BLaER1 treated with 17β-estradiol and CSF1 and Interleukin-3, amounts not matched to agents 10 nM and 100 nM (cell line): ENCODE data around the gene SYT7.

ENCODE experiments used
- H3K27ac ChIP-seq, 11 experiments: shearing (Covaris generic); formaldehyde crosslinking; 2 replicates each; pipeline ENCODE4 v1.8.1; 2022
- H3K27me3 ChIP-seq, 11 experiments: shearing (Covaris generic); formaldehyde crosslinking; 2 replicates each; pipeline ENCODE4 v1.8.1; 2022
- H3K36me3 ChIP-seq, 11 experiments: shearing (Covaris generic); formaldehyde crosslinking; 2 replicates each; pipeline ENCODE4 v1.8.1; 2022
- H3K4me1 ChIP-seq, 10 experiments: shearing (Covaris generic); formaldehyde crosslinking; 2 replicates each; pipeline ENCODE4 v1.8.1; 2022
- H3K4me2 ChIP-seq, 11 experiments: shearing (Covaris generic); formaldehyde crosslinking; 2 replicates each; pipeline ENCODE4 v1.8.1; 2022
- H3K4me3 ChIP-seq, 10 experiments: shearing (Covaris generic); formaldehyde crosslinking; 2 replicates each; pipeline ENCODE4 v1.8.1; 2022
- H3K9ac ChIP-seq, 11 experiments: shearing (Covaris generic); formaldehyde crosslinking; 2 replicates each; pipeline ENCODE4 v1.8.1; 2022
- H3K9me3 ChIP-seq, 11 experiments: shearing (Covaris generic); formaldehyde crosslinking; replicated peaks in 1 of 11; 2 replicates each; pipeline ENCODE4 v1.8.1; 2022
- H4K20me1 ChIP-seq, 11 experiments: shearing (Covaris generic); formaldehyde crosslinking; 2 replicates each; pipeline ENCODE4 v1.8.1; 2022
- Cebpa-rat ChIP-seq, 11 experiments: shearing (Covaris generic); IDR thresholded peaks; 2 replicates each; pipeline ENCODE4 v1.8.1; 2022

Gene SYT7

DNA sequence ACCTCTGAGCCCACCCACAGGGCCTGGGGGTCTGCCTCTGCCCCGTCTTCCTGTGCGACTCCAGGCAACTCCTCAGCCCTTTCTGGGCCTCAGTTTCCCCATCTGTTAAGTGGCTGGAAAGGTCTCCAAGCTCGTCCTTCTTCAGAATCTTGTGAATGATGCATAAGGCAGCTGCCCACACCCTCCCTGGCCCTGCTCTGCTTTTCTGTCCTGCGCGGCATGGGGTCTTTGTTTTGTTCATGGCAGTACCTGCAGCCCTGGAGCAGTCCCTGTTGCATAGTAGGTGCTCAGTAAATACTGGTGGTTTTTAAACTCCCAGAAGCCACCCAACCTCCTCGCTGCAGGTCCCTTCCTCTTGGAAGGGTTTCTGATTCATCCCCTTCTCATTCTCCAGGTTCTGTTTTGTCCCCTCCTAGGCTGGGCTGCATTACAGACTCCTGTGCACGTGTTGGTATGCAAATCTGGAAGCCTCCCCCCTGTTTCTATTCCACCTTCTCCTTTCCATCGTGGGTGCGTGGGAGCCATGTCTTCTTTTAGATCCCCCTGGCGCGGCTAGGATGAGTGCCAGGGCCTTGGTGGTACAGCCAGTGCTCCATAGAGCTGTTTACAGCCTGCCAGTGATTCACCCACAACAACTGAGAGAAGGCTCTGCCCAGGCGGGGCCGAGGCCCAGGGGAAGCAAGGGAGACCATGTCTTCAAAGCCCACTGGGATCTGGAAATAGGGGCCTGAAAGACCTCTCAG lies 19.3 kb upstream of the SYT7 start:
- Histone ChIP-seq H3K4me3 (no peak overlapping the region), H3K4me1 (peaks cover 34 to 65% (median 53%) of the 10 kb centered on the region in 10 experiments), H3K9me3 (no peaks in the 10 kb centered on the region), H3K9ac (peak overlapping the region in 4 of 11 experiments; percentile 9 to 50 (median 23); a peak in 3 of 22 replicates), H3K27me3 (peaks cover 0 to 5% (median 0%) of the 10 kb centered on the region in 11 experiments; a peak in 2 of 22 replicates), H3K36me3 (no peaks in the 10 kb centered on the region), H3K27ac (no peak overlapping the region), H3K4me2 (peak overlapping the region; percentile 38 to 81 (median 65)), H4K20me1 (peaks cover 0 to 29% (median 4%) of the 10 kb centered on the region in 11 experiments; a peak in 7 of 22 replicates)
- TF ChIP-seq Cebpa-rat (IDR thresholded peaks at IDR 0.05) = no peak

- Histone ChIP-seq H3K4me2 (peak overlapping the region; percentile 38 to 81 (median 65)), H3K4me1 (peaks cover 34 to 59% (median 48%) of the 10 kb centered on the region in 10 experiments), H4K20me1 (peaks cover 0 to 29% (median 4%) of the 10 kb centered on the region in 11 experiments; a peak in 7 of 22 replicates), H3K4me3 (no peak overlapping the region), H3K9ac (peak overlapping the region in 5 of 11 experiments; percentile 7 to 50 (median 19); a peak in 6 of 22 replicates), H3K36me3 (no peaks in the 10 kb centered on the region), H3K9me3 (no peaks in the 10 kb centered on the region), H3K27ac (no peak overlapping the region), H3K27me3 (peaks cover 0 to 5% (median 0%) of the 10 kb centered on the region in 11 experiments; a peak in 2 of 22 replicates)
- no peak for TF ChIP-seq Cebpa-rat (IDR thresholded peaks at IDR 0.05)
Measured at GRCh38 chr11:61598886-61599868, 18.3 kb upstream of the SYT7 start.

DNA sequence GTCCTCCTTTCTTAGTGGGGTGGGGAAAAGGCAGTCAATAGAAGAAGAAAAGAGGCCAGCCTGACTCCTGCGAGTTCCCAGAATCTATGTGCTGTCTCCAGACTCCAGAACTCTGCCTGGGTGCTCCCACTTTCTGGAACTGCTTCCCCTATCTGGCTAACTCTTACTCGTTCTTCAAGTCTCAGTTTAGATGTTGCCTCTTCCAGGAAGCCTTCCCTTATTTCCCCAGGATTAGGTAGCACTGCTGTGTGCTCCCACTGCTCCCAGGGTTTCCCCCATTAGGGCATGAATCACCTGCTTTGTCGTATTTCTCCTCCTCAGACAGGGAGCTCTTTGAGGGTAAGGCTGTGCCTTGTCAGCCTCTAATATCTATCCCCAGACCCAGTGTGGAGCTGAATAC lies 17.5 kb upstream of the SYT7 start:
- H3K9me3 ChIP-seq = no peaks in the 10 kb centered on the region
- H3K27me3 ChIP-seq = peaks cover 0 to 5% (median 0%) of the 10 kb centered on the region in 11 experiments; a peak in 2 of 22 replicates
- no peak overlapping the region for H3K27ac ChIP-seq
- no peak overlapping the region for H3K4me2 ChIP-seq
- no peak for TF ChIP-seq Cebpa-rat (IDR thresholded peaks at IDR 0.05)
- H3K9ac ChIP-seq = no peak overlapping the region
- peaks cover 0 to 23% (median 3%) of the 10 kb centered on the region in 11 experiments; a peak in 7 of 22 replicates for H4K20me1 ChIP-seq
- H3K4me1 ChIP-seq = peaks cover 26 to 51% (median 40%) of the 10 kb centered on the region in 10 experiments
- no peak overlapping the region for H3K4me3 ChIP-seq
- no peaks in the 10 kb centered on the region for H3K36me3 ChIP-seq

DNA sequence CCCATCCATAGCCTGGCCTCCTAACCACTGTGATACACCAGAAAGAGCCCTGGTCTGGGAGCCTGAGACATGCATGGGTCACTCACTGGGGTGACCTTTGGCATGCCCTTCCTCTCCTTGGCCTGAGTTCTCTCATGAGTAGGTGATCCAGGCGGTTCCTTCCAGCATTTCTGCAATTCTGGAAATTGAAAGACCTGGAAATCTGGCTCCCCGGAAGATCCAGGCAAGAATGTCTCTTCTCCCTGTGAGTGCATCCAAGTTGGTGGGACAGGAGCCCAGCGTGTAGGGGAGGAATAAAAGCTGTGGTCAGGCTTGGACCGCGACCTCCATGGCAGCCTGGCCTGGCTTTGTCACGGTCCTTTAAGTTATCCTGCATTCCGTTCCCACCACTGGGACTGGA lies 16.1 kb upstream of the SYT7 start:
- peaks cover 17 to 37% (median 27%) of the 10 kb centered on the region in 10 experiments for H3K4me1 ChIP-seq
- no peaks in the 10 kb centered on the region for H3K36me3 ChIP-seq
- no peaks in the 10 kb centered on the region for H3K9me3 ChIP-seq
- H3K4me2 ChIP-seq = no peak overlapping the region
- H3K9ac ChIP-seq = no peak overlapping the region
- no peak for TF ChIP-seq Cebpa-rat (IDR thresholded peaks at IDR 0.05)
- H3K27me3 ChIP-seq = peaks cover 0 to 6% (median 0%) of the 10 kb centered on the region in 11 experiments; a peak in 2 of 22 replicates
- H4K20me1 ChIP-seq = peaks cover 0 to 14% (median 3%) of the 10 kb centered on the region in 11 experiments; a peak in 6 of 22 replicates
- no peak overlapping the region for H3K27ac ChIP-seq
- H3K4me3 ChIP-seq = no peak overlapping the region

GRCh38 chr11:61596542-61596941 lies 15.7 kb upstream of the SYT7 start:
- H3K4me3 ChIP-seq = no peak overlapping the region
- no peaks in the 10 kb centered on the region for H3K36me3 ChIP-seq
- H3K4me1 ChIP-seq = peaks cover 17 to 37% (median 25%) of the 10 kb centered on the region in 10 experiments
- no peak overlapping the region for H3K4me2 ChIP-seq
- no peak for TF ChIP-seq Cebpa-rat (IDR thresholded peaks at IDR 0.05)
- peaks cover 0 to 14% (median 3%) of the 10 kb centered on the region in 11 experiments; a peak in 6 of 22 replicates for H4K20me1 ChIP-seq
- H3K9ac ChIP-seq = no peak overlapping the region
- H3K27me3 ChIP-seq = peaks cover 0 to 8% (median 0%) of the 10 kb centered on the region in 11 experiments; a peak in 3 of 22 replicates
- no peak overlapping the region for H3K27ac ChIP-seq
- H3K9me3 ChIP-seq = no peaks in the 10 kb centered on the region

DNA sequence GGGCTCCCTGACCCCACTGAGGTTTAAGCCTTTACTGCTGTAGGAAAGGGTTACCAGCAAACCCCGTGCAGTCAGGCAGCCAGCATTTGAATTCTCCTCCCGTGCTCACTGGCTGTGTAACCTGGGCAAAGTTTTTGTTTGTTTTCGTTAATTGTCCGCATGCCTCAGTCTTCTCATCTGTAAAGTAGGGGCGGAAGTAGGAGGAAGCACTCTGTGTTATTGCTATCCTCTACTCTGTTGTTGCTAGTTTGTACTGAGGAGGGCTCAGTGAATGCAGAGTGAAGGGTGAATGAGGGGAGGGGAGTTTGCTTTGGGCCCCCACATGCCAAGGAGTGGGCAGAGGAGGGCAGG lies 14.0 kb upstream of the SYT7 start:
- Histone ChIP-seq H3K27ac (no peak overlapping the region), H3K4me2 (peak overlapping the region in 7 of 11 experiments; percentile 1 to 72 (median 19); a peak in 8 of 22 replicates), H3K4me1 (peaks cover 11 to 24% (median 20%) of the 10 kb centered on the region in 10 experiments), H3K9ac (no peak overlapping the region), H3K9me3 (no peaks in the 10 kb centered on the region), H3K36me3 (no peaks in the 10 kb centered on the region), H3K27me3 (peaks cover 0 to 12% (median 0%) of the 10 kb centered on the region in 11 experiments; a peak in 4 of 22 replicates), H3K4me3 (no peak overlapping the region), H4K20me1 (peaks cover 0 to 14% (median 0%) of the 10 kb centered on the region in 11 experiments; a peak in 7 of 22 replicates)
- no peak for TF ChIP-seq Cebpa-rat (IDR thresholded peaks at IDR 0.05)

DNA sequence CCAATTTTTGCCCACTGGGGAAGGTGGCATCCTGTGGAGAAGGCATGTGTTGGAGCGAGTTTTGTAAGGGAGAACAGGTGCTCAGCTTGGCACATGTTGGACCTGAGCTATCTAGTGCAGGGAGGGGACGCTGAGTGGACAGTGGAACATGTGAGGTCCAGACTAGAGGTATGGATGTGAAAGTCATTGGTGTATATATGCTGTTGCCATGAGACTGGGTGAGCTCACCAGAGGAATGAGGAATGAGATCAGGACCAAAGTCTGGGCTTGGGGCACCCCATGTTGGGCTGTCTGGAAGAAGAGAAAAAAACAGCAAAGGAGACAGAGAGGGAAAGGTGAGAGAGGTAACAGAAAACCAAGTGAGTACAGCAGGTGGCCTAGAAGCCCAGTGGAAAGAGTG lies 12.3 kb upstream of the SYT7 start:
- Histone ChIP-seq H3K9me3 (no peaks in the 10 kb centered on the region), H3K27me3 (peaks cover 3 to 22% (median 8%) of the 10 kb centered on the region in 11 experiments; a peak in 20 of 22 replicates), H3K9ac (no peak overlapping the region), H3K27ac (no peak overlapping the region), H3K4me2 (no peak overlapping the region), H4K20me1 (peaks cover 0 to 4% (median 0%) of the 10 kb centered on the region in 11 experiments; a peak in 4 of 22 replicates), H3K4me1 (peaks cover 12 to 27% (median 21%) of the 10 kb centered on the region in 10 experiments), H3K36me3 (no peaks in the 10 kb centered on the region), H3K4me3 (no peak overlapping the region)
- no peak for TF ChIP-seq Cebpa-rat (IDR thresholded peaks at IDR 0.05)

DNA sequence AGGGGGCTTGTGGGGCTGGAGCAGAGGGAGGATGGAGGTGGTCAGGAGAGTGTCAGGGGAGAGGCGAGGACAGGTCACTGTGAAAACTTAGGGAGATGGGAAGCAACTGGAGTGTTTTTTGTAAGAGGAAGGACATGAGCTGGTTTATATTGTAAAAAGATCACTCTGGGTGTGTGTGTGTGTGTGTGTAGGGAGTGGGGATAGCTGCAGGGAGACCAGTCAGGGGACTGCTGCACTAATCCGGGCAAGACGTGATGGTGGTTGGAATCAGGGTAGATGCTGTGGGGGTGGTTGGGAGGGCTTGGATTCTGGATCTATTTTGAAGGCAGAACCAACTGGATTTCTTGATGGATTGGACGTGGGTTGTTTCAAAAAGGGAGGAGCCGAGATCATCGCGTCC lies 11.3 kb upstream of the SYT7 start:
- Histone ChIP-seq H3K4me2 (no peak overlapping the region), H3K9ac (no peak overlapping the region), H3K27ac (no peak overlapping the region), H3K4me3 (no peak overlapping the region), H3K4me1 (peaks cover 22 to 37% (median 31%) of the 10 kb centered on the region in 10 experiments), H3K27me3 (peaks cover 13 to 32% (median 18%) of the 10 kb centered on the region in 11 experiments; a peak in 21 of 22 replicates), H4K20me1 (peaks cover 0 to 9% (median 0%) of the 10 kb centered on the region in 11 experiments; a peak in 8 of 22 replicates), H3K36me3 (no peaks in the 10 kb centered on the region), H3K9me3 (no peaks in the 10 kb centered on the region)
- no peak for TF ChIP-seq Cebpa-rat (IDR thresholded peaks at IDR 0.05)
